Body of pancreas (tissue), 4 donors: ENCODE measurements around the gene CELF5.

Experiments
- CTCF ChIP-seq, 7 experiments: fragments of 450-650 bp in 4 of 7; fragments of 200-600 bp in 3 of 7; sonication (generic) in 3 of 7; IDR thresholded peaks; one replicate each; pipeline ENCODE4 v1.5.1; 2016 to 2019; ENCODE audit warnings: antibody characterized with exemption in 7 of 7
- POLR2A ChIP-seq, 3 donors: fragments of 450-650 bp; IDR thresholded peaks; one replicate each; pipeline ENCODE4 v1.6.1; 2016; ENCODE audit warnings: antibody characterized with exemption in 3 of 3, mild to moderate bottlenecking in 2 of 3

- TF ChIP-seq CTCF (IDR thresholded peaks at IDR 0.05) (no peak), POLR2A (IDR thresholded peaks at IDR 0.05) (no peak)
These were observed 74.5 kb downstream of the CELF5 start for GRCh38 chr19:3298853-3299449.
